SK-N-SH (cell line): ENCODE results near the gene PEX14. TPM values are rescaled to one million over a fixed set of nuclear protein-coding genes. Genes with fewer than 3 reads are reported as not detected.

Experiments
- CTCF ChIA-PET: fragments of 300-600, 350-600 bp; formaldehyde crosslinking; extraction: SDS; loops from one replicate; lab custom pipeline; 2021; lab: Yijun Ruan, JAX
- POLR2A ChIA-PET: fragments of 350-600 bp; sonication (Branson Sonifier 250); formaldehyde crosslinking; extraction: SDS; loops from one replicate; lab custom pipeline; 2020; ENCODE audit warnings: antibody characterized with exemption, inconsistent platforms; lab: Yijun Ruan, JAX
- DNase-seq: peaks from one replicate; pipeline ENCODE4 v3.0.0; 2012
- H2AFZ ChIP-seq: fragments of 200-600 bp; sonication (generic); 2 replicates; pipeline ENCODE4 v1.8.1; 2016; ENCODE audit warnings: antibody characterized with exemption, mild to moderate bottlenecking, low read depth
- H3F3A ChIP-seq: fragments of 200-600 bp; sonication (generic); replicated peaks from 2 replicates; pipeline ENCODE3; 2016; ENCODE audit warnings: antibody characterized with exemption, mild to moderate bottlenecking; ENCODE audit not compliant: insufficient read depth
- H3K27ac ChIP-seq, 2 experiments: fragments of 200-500 bp in 1 of 2; fragments of 200-600 bp in 1 of 2; sonication (Bioruptor generic) in 1 of 2; sonication (generic), shearing (Covaris generic) in 1 of 2; 2 replicates each; pipeline versions ENCODE4 v1.5.1 to v1.6.1; 2014 to 2016; ENCODE audit warnings: low read depth in 2 of 2, inconsistent platforms in 1 of 2, low read length in 1 of 2, mild to moderate bottlenecking in 1 of 2, mixed read lengths in 1 of 2
- H3K27me3 ChIP-seq: fragments of 200-600 bp; sonication (generic), shearing (Covaris generic); 2 replicates; pipeline ENCODE4 v1.6.1; 2016; ENCODE audit warnings: mixed run types; ENCODE audit not compliant: insufficient read depth
- H3K36me3 ChIP-seq, 2 experiments: fragments of 200-500 bp in 1 of 2; fragments of 200-600 bp in 1 of 2; sonication (Bioruptor generic) in 1 of 2; sonication (generic) in 1 of 2; replicated peaks in 1 of 2; 2 replicates each; pipeline versions ENCODE3 to v1.5.1; 2014 to 2016; ENCODE audit warnings: low read length in 1 of 2, mild to moderate bottlenecking in 1 of 2; ENCODE audit not compliant: insufficient read depth in 2 of 2, control insufficient read depth in 1 of 2
- H3K4me1 ChIP-seq, 2 experiments: fragments of 200-500 bp in 1 of 2; fragments of 200-600 bp in 1 of 2; sonication (Bioruptor generic) in 1 of 2; sonication (generic), shearing (Covaris generic) in 1 of 2; 2 replicates each; pipeline versions ENCODE4 v1.5.1 to v1.6.1; 2014 to 2016; ENCODE audit warnings: low read depth in 1 of 2, low read length in 1 of 2, mixed run types in 1 of 2; ENCODE audit not compliant: insufficient read depth in 2 of 2, control insufficient read depth in 1 of 2
- H3K4me2 ChIP-seq: fragments of 200-600 bp; sonication (generic), shearing (Covaris generic); 2 replicates; pipeline ENCODE4 v1.6.1; 2017; ENCODE audit warnings: mixed run types
- H3K4me3 ChIP-seq, 2 experiments: fragments of 200-500 bp in 1 of 2; fragments of 200-600 bp in 1 of 2; sonication (Bioruptor generic) in 1 of 2; sonication (generic), shearing (Covaris generic) in 1 of 2; 2 replicates each; pipeline versions ENCODE4 v1.5.1 to v1.8.1; 2014 to 2016; ENCODE audit warnings: low read depth in 2 of 2, inconsistent platforms in 1 of 2, low read length in 1 of 2, mild to moderate bottlenecking in 1 of 2, mixed read lengths in 1 of 2, moderate library complexity in 1 of 2
- H3K79me2 ChIP-seq: fragments of 200-600 bp; sonication (generic); 2 replicates; pipeline ENCODE4 v1.8.1; 2017; ENCODE audit warnings: mild to moderate bottlenecking; ENCODE audit not compliant: insufficient read depth
- H3K9ac ChIP-seq: fragments of 200-600 bp; sonication (generic); 2 replicates; pipeline ENCODE4 v1.6.1; 2017; ENCODE audit warnings: mixed run types
- H3K9me2 ChIP-seq: fragments of 200-600 bp; sonication (generic); 2 replicates; pipeline ENCODE4 v1.6.1; 2017; ENCODE audit warnings: mixed run types
- H3K9me3 ChIP-seq: fragments of 200-600 bp; sonication (generic); 2 replicates; pipeline ENCODE4 v1.6.1; 2017; ENCODE audit warnings: mixed run types, mild to moderate bottlenecking, moderate library complexity
- H4K20me1 ChIP-seq: fragments of 200-600 bp; sonication (generic); 2 replicates; pipeline ENCODE4 v1.6.1; 2017; ENCODE audit warnings: mild to moderate bottlenecking, mixed run types; ENCODE audit not compliant: insufficient read depth
- CHD2 ChIP-seq: fragments of 150-350 bp; IDR thresholded peaks from 2 replicates; pipeline ENCODE4 v1.6.1; 2018; ENCODE audit warnings: low read length; ENCODE audit not compliant: partially characterized antibody
- ELF1 ChIP-seq: IDR thresholded peaks from 2 replicates; pipeline ENCODE4 v1.4.0; 2012
- FOXJ3 ChIP-seq: sonication (generic); formaldehyde crosslinking; IDR thresholded peaks from 2 replicates; pipeline ENCODE4 v1.5.1; 2020; ENCODE audit warnings: mild to moderate bottlenecking, missing genetic modification reagents
- GABPA ChIP-seq: IDR thresholded peaks from 2 replicates; pipeline ENCODE4 v1.4.0; 2012; ENCODE audit warnings: low read depth, mild to moderate bottlenecking
- GATA2 ChIP-seq: sonication (generic); formaldehyde crosslinking; IDR thresholded peaks from 2 replicates; pipeline ENCODE4 v1.5.0; 2020; ENCODE audit warnings: mild to moderate bottlenecking, missing genetic modification reagents
- IRF3 ChIP-seq: fragments of 150-350 bp; IDR thresholded peaks from 2 replicates; pipeline ENCODE4 v1.6.1; 2016; ENCODE audit warnings: mild to moderate bottlenecking, low read depth, low read length
- PBX3 ChIP-seq: IDR thresholded peaks from 2 replicates; pipeline ENCODE4; 2012
- RAD21 ChIP-seq: IDR thresholded peaks from 2 replicates; pipeline ENCODE4 v1.6.1; 2012; ENCODE audit warnings: mild to moderate bottlenecking, low read length
- TAF1 ChIP-seq: IDR thresholded peaks from 2 replicates; pipeline ENCODE4 v1.6.1; 2012; ENCODE audit warnings: low read depth, mild to moderate bottlenecking, low read length, moderate library complexity, borderline replicate concordance
- TEAD4 ChIP-seq: IDR thresholded peaks from 2 replicates; pipeline ENCODE4 v1.4.0; 2012; ENCODE audit warnings: mild to moderate bottlenecking, borderline replicate concordance; ENCODE audit not compliant: insufficient read depth
- YY1 ChIP-seq: IDR thresholded peaks from 2 replicates; pipeline ENCODE4 v1.4.0; 2012; ENCODE audit warnings: low read depth, mild to moderate bottlenecking
- WGBS: methylation state at CpG from one replicate; pipeline ENCODE4 v1.1.6; 2017; ENCODE audit warnings: low lambda C conversion rate; 5-methylcytosine and 5-hydroxymethylcytosine counted together
- polyA plus RNA-seq, 3 experiments: library from polyadenylated mRNA; depleted of rRNA; stranded (reverse); fragments of >200 nt; gene quantifications; 2 replicates each; pipeline ENCODE4 v1.2.3, GENCODE V29; 2012

Gene PEX14
- polyA plus RNA-seq, 1 of the 3 experiments (the other 2 are of a cell fraction), result 36.2 TPM

GRCh38 chr1:10664251-10664650 is 189.5 kb downstream of the PEX14 start:
- Histone ChIP-seq H2AFZ (no peak overlapping the region), H3K9me3 (no peaks in the 10 kb centered on the region), H3K4me2 (no peak overlapping the region), H4K20me1 (no peaks in the 10 kb centered on the region), H3K27me3 (no peaks in the 10 kb centered on the region), H3K4me1 (peaks cover 0 to 36% of the 10 kb centered on the region in 2 experiments; a peak in 1 of 4 replicates), H3K27ac (no peak overlapping the region), H3K4me3 (no peak overlapping the region), H3K9me2 (no peaks in the 10 kb centered on the region), H3K79me2 (no peaks in the 10 kb centered on the region), H3K9ac (no peak overlapping the region), H3F3A (peaks cover 3% of the 10 kb centered on the region), H3K36me3 (no peaks in the 10 kb centered on the region)
- CTCF ChIA-PET, result interaction anchor here (0.5 to 0.8 kb wide), 3 partner anchors 13 to 203 kb away, joined by 3 to 4 read pairs (median 3); no protein-coding TSS in a partner anchor
- DNase-seq, result peak; percentile 62
- WGBS, result 70% methylated on average over 9 of the region's 15 CpGs
- TF ChIP-seq PBX3 (no peak), YY1 (no peak), GATA2 (CRISPR knock-in tag) (no peak), FOXJ3 (CRISPR knock-in tag) (no peak), IRF3 (no peak), TEAD4 (no peak), CHD2 (no peak), RAD21 (no peak), TAF1 (no peak), GABPA (no peak)
- TF ChIP-seq, all 33 proteins: peak for 0
- POLR2A ChIA-PET, result interaction anchor here (0.6 kb wide), 1 partner anchor 38 kb away, joined by 3 read pairs; no protein-coding TSS in a partner anchor

GRCh38 chr1:10665226-10665625 is 190.5 kb downstream of the PEX14 start:
- no peak overlapping the region for H3K27ac ChIP-seq
- ChIA-PET CTCF (interaction anchor here (0.7 to 1.4 kb wide), 5 partner anchors 23 to 276 kb away, joined by 3 read pairs; no protein-coding TSS in a partner anchor), POLR2A (no interaction called here)
- no peaks in the 10 kb centered on the region for H3K9me3 ChIP-seq
- TF ChIP-seq ELF1, result no peak
- H3K4me1 ChIP-seq, result peaks cover 0 to 34% of the 10 kb centered on the region in 2 experiments; a peak in 1 of 4 replicates
- no peak for DNase-seq
- no peak overlapping the region for H3K4me2 ChIP-seq
- no peak overlapping the region for H3K9ac ChIP-seq
- no peaks in the 10 kb centered on the region for H3K79me2 ChIP-seq
- WGBS, result 94% methylated on average over 20 of the region's 31 CpGs
- H3K9me2 ChIP-seq, result no peaks in the 10 kb centered on the region
- H3K27me3 ChIP-seq, result no peaks in the 10 kb centered on the region
- no peak overlapping the region for H3K4me3 ChIP-seq
- no peaks in the 10 kb centered on the region for H4K20me1 ChIP-seq
- no peak overlapping the region for H2AFZ ChIP-seq
- no peaks in the 10 kb centered on the region for H3K36me3 ChIP-seq
- peaks cover 3% of the 10 kb centered on the region for H3F3A ChIP-seq
